SK-N-SH treated with all-trans-retinoic acid at 6 μM for 48 hours (cell line): ENCODE results near the gene AGAP1.

Source experiments
- ARNTL ChIP-seq: fragments of 450-650 bp; formaldehyde crosslinking; IDR thresholded peaks from 2 replicates; pipeline ENCODE4 v1.5.0; 2020; ENCODE audit warnings: low read depth, mild to moderate bottlenecking, moderate library complexity, borderline replicate concordance
- BACH2 ChIP-seq: fragments of 250-450 bp; sonication (Bioruptor Pico); IDR thresholded peaks from 2 replicates; pipeline ENCODE4 v1.9.0; 2021; ENCODE audit warnings: mild to moderate bottlenecking, borderline replicate concordance
- CREB5 ChIP-seq: fragments of 250-450 bp; sonication (Bioruptor Pico); IDR thresholded peaks from 2 replicates; pipeline ENCODE4 v1.5.1; 2020; ENCODE audit warnings: low read depth, mild to moderate bottlenecking, moderate library complexity
- ISL1 ChIP-seq: fragments of 250-450 bp; sonication (Bioruptor Pico); IDR thresholded peaks from 2 replicates; pipeline ENCODE4 v2.1.2; 2022; ENCODE audit warnings: mild to moderate bottlenecking, moderate library complexity
- PATZ1 ChIP-seq: fragments of 250-450 bp; sonication (Bioruptor Pico); IDR thresholded peaks from 2 replicates; pipeline ENCODE4 v1.8.0; 2020; ENCODE audit warnings: mild to moderate bottlenecking, moderate library complexity, borderline replicate concordance
- RARB ChIP-seq: fragments of 250-450 bp; sonication (Bioruptor Pico); IDR thresholded peaks from 2 replicates; pipeline ENCODE4 v1.8.0; 2021; ENCODE audit warnings: mild to moderate bottlenecking, moderate library complexity
- ZC3H10 ChIP-seq: fragments of 250-450 bp; sonication (Bioruptor Pico); IDR thresholded peaks from 2 replicates; pipeline ENCODE4 v1.5.1; 2021; ENCODE audit warnings: mild to moderate bottlenecking, moderate library complexity
- ZFP30 ChIP-seq: fragments of 450-650 bp; formaldehyde crosslinking; IDR thresholded peaks from 2 replicates; pipeline ENCODE4 v1.5.0; 2022; ENCODE audit warnings: mild to moderate bottlenecking, moderate library complexity
- ZNF70 ChIP-seq: fragments of 450-650 bp; formaldehyde crosslinking; IDR thresholded peaks from 2 replicates; pipeline ENCODE4 v1.5.0; 2020; ENCODE audit warnings: mild to moderate bottlenecking, moderate library complexity

GRCh38 chr2:235870515-235870914 lies 376.7 kb downstream of the AGAP1 start:
- TF ChIP-seq BACH2 (CRISPR knock-in tag) (no peak), ARNTL (CRISPR knock-in tag) (no peak), PATZ1 (CRISPR knock-in tag) (no peak), ZC3H10 (no peak), ZFP30 (CRISPR knock-in tag) (no peak), RARB (CRISPR knock-in tag) (no peak), ISL1 (no peak), CREB5 (CRISPR knock-in tag) (no peak), ZNF70 (CRISPR knock-in tag) (no peak)
